ENCODE data around the gene XYLT1.
"Not testable (repeated sequence)": the region's sequence is repeated elsewhere in the genome, so short reads cannot be mapped to it uniquely, and the experiment has no call there.

XYLT1 gene

DNA sequence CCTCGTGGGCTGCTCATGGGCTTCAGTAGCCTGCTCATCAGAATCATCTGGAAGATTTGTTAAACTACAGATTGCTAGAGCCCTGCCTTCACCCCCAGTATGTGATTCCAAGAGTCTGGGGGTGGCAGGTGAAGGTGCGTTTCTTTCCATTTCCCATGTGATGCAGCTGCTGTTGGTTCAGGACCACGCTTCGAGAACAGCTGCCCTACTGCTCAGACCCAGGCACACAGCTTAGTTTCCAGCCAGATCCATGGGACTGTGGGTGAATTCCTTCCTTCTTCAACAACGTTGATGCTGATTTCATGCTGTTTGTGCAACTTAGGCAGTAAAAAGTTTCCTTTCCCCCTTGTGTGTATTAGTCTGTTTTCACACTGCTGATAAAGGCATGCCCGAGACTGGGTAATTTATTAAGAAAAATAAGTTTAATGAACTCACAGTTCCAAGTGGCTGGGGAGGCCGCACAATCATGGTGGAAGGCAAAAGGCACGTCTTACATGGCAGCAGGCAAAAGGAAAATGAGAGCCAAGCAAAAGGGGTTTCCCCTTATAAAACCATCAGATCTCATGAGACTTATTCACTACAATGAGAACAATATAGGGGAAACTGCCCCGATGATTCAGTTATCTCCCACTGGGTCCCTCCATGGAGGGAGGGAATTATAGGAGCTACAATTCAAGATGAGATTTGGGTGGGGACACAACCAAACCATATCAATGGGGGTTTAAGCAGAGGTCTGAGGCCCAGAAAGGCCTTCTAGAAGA, 159.2 kb downstream of the XYLT1 start:
- DNase-seq (ENCODE audit: low read depth in 2 of 2), result no peak

DNA sequence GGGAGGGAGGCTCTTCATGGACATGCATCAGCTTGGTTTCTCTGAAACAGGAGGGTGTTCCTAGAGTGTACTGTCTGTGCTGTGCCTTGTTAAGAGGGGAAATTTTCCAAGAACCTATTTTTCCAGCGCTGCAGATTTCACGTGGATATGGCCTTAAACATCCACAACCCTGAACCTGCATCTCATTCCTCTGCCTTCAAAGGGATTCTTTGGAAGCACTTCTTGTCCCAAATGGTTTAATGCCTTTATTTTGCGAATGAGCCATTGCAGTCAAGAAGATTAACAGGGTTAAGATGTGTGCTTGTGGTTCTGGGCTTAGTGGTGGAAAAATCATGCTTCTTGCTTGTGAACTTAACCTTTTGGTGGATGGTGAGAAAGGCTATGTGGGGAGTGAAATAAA, 161.2 kb downstream of the XYLT1 start:
- DNase-seq (ENCODE audit: low read depth in 2 of 2), result no peak

DNA sequence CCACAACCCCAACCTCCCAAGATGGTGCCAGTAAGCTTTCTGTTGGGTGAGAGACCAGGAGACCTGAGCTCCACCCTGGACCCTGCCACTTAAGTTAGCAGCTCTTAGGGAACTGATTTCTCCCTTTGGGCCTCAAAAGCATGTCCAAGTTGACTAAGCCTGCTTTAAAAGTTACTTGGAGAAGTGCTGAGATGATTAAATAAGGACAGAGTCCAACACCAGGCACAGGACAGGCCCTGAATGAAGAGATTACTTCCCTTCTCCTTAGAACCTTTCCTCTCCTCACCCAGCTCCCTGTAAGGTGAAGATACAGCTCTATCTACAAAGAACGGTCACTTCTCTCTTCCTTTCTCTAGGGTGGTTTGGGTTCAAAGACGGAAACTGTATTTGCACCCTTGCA, 162.6 kb downstream of the XYLT1 start:
- no peak for DNase-seq (ENCODE audit: low read depth in 2 of 2)

DNA sequence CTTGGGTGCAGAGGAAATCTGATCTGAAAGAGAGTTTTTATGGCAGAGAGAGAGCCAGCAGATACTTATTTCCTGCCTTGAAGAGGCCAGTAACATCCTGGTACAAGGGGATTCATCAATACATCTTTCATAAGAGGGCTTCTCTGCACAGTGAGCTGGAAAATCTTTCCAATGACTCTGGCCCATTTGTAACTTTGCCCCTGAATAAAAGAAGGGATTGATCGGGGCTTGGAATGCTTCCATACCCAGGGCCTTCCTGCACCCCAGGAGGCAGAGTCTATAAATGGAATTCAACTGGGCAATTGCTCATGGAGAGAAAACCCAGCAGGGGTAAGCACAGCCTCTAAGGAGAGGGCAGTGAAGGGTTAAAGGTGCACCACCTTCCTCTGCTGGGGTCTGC, 163.3 kb downstream of the XYLT1 start:
- DNase-seq (ENCODE audit: low read depth in 2 of 2), result no peak

DNA sequence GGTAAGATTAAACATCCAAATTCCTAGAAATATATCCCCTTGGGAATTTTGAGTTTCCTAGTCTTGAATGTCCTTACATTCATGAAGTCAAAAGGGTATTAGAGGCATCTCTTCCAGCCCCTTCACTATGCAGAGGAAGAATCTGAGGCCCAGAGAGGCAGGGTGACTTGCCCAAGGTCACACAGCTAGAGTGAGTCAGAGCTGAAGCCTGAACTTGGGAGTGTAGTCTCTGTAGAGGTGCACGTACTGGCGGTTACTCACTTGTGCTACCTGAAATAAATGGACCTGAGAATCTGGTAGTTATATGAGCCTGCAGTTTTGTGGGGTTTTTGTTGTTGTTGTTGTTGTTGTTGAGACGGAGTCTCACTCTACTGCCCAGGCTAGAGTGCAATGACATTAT, 164.0 kb downstream of the XYLT1 start:
- DNase-seq (ENCODE audit: low read depth in 2 of 2), result no peak

DNA sequence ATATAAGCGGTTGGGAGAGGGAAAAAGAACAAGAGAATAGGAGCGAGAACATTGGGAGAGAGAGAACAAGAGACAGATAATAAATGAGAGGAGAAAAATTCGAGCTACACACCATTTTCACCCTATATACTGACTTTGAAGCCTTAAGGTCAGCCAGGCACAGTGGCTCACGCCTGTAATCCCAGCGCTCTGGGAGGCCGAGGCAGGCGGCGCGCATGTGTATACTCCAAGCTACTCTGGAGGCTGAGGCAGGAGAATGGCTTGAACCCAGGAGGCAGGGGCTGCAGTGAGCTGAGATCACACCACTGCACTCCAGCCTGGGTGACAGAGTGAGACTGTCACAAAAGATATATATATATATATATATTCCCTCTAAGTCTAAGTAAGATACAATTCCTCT, 164.5 kb downstream of the XYLT1 start:
- DNase-seq (ENCODE audit: low read depth in 2 of 2), result not testable (repeated sequence)

DNA sequence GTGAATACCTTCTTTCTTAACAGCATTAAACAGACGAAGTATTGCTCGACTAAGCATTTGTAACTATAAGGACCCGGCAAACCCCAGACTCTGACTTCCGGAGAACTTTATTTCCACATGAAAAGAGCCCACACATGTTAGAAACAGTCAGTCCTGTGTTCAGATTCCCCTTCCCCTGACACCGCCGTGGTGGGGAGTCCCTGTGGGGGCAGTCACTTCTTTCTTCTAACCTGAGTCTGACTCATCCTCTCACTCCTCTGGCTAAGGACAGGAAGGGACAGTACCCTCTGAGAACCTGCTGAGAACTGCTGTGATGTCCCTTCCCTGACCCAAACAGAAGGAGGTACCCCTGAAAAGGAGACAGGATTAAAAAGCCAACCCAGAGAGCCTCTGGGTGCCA, 165.1 kb downstream of the XYLT1 start:
- DNase-seq (ENCODE audit: low read depth in 2 of 2), result no peak

DNA sequence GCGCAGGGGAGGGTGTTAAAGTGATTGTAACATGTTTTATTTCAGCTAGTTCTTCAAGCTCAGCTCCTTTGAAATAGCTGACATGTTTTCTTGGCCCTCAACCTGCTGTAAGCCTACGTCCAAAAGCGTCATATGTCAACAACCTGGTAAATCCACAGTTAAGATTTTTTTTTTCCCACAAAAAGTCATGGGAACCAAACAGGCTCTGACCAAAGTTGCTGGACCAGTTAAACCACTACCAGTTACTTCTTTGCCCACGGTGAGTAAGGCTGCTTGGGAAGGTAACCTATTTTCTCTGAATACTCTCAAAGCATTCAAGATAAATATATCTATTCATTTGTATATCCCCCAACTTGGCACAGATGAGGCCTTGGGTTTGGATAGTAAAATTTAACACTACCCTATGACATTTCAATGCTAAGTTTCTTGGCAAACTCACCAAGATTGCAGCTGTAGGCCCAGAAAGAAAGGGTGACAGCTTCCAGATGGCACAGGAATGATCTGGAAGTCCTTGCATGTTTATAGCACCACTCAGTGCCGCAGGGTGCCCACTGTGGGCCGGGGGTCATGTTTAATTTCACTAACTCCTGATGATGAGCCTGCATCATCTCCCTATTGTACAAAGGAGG, 166.2 kb downstream of the XYLT1 start:
- DNase-seq (ENCODE audit: low read depth in 2 of 2), result no peak

DNA sequence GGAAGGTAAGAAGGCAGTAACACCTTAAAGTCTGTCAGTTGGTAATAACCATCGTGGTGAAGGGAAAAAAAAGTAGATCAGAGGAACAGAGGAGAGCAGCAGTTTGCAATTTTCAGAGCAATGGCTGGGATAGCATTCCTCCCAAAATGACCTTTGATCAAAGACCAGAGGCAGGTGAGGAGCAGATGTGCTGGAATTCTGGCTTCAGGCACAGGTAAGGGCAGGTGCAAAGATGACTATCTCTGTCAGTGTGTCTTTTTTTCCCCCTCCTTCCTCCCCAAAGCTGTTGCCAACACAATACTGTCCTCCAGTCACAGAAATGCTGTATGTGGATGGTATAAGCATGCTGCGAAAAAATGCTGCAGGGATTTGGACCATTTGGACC, 166.7 kb downstream of the XYLT1 start:
- no peak for DNase-seq (ENCODE audit: low read depth in 2 of 2)

DNA sequence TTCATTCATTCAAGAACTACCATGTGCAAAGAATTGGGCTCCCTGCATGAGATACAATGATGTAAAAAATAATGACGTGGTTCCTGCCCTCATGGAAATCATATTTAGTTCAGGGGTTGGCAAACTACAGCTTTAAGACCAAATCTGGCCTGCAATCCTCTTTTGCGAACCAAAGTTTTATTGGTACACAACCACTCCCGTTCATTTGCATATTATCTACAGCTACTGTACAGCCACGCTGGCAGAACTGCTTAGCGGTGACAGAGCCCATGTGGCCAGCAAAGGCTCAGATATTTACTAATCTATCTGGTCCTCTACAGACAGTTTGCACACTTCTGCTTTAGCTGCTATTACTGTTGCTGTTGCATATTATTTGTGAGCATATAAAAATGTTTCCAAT, 167.7 kb downstream of the XYLT1 start:
- DNase-seq (ENCODE audit: low read depth in 2 of 2), result no peak

DNA sequence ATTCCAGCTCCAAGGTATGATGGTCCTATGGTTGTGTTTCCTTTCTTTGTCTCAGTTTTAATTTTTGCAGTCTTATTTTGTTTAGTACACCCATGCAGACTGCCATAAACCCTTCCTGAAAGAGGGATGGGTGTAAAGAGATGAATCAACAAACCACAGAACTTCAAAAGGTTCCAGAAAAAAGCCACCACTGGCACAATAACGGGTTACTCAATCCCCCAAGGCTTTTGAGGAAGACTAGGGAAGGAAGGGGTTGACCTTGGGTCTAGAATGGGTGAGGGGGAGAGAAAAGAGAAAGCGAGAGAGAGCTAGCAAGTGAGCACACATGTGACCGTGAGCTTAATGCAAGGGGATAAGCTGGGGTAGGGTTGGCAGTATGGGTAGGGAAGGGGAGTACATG, 168.1 kb downstream of the XYLT1 start:
- no peak for DNase-seq (ENCODE audit: low read depth in 2 of 2)

DNA sequence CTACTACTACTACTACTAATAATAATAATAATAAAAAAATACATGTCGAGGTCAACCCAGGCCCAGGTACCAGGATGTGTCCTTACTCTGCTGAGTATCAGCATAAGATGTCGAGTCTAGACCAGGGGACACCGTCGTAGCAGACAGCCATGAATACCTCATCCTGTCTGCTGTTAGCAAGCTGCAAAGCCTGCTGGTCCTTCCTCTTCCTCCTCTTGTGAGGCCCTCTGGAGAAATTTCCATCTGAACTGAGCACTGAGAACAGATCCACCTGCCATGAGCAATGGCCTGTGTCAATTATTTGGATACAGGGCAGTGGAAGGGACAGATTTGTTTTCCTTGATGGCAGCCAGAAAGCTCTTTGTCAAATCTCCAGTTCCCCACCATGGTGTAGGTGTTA, 168.5 kb downstream of the XYLT1 start:
- DNase-seq (ENCODE audit: low read depth in 2 of 2), result no peak

DNA sequence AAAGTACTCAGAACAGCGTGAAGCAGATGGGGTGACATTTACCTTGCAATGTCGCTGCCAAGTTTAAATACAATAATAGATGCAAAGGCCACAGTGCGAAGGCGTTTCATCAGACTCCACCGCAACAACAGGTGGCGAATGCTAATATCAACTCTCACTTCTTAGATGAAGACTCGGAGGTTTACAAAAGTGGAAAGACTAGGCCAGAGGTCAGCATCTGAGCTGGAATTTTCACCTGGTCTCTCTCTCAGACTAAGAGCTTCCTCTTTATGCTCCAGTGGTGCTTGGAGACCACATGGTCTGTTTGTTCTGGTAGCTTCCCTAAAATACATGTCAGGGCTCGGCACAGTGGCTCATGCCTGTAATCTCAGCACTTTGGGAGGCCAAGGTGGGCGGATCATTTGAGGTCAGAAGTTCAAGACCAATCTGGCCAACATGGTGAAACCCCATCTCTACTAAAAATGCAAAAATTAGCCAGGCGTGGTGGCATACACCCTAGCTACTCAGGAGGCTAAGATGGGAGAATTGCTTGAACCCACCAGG, 169.1 kb downstream of the XYLT1 start:
- DNase-seq (ENCODE audit: low read depth in 2 of 2), result no peak

DNA sequence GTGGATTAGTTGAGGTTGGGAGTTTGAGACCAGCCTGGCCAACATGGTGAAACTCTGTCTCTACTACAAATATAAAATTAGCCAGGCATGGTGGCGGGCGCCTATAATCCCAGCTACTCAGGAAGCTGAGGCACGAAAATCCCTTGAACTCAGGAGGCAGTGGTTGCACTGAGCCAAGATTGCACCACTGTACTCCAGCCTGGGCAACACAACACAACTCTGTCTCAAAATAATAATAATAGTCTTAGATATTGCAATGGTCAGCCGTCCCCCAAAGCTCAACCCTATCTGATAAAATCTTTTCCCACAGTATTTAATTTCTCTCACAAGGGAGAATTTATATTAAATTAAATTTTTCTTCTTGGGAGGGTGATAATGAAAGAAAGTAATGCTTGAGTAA, 169.6 kb downstream of the XYLT1 start:
- DNase-seq (ENCODE audit: low read depth in 2 of 2), result no peak

DNA sequence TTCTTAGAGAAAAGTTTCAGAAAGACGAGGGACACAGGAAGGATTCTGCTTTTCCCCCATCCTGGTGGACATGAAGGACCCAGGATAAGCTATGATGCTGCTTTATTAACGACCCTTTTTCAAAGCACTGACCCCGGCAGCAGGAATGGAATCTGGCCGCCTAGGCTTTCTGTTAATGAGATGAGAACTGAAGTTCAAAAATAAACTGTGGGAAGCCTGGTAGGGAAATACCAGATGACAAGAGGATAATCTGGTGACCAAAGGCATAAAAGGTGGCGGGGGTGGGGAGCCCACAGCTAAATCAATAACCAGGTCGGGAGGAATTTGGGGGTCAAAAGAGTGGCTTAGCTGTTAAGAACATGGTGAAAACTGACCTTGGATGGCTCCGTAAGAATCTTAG, 171.0 kb downstream of the XYLT1 start:
- no peak for DNase-seq (ENCODE audit: low read depth in 2 of 2)

DNA sequence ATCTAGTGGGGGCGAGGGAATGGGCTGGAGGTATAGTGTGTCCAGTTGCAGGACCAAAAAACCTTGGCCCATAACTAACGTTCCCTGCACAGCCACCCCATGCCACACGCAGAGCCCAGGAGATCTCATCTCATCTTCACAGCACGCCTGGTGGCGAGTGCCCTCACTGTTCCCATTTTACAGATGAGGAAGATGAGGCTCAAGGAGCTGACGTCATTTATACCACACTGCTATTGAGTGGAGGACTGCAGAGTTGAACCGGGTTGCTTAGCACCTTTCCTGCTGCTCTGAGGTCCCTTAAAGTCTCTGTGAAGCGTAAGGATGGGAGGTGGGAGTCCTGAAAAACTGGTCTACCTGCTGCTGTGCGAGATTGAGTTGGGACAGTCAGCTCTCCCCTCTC, 172.5 kb downstream of the XYLT1 start:
- no peak for DNase-seq (ENCODE audit: low read depth in 2 of 2)

DNA sequence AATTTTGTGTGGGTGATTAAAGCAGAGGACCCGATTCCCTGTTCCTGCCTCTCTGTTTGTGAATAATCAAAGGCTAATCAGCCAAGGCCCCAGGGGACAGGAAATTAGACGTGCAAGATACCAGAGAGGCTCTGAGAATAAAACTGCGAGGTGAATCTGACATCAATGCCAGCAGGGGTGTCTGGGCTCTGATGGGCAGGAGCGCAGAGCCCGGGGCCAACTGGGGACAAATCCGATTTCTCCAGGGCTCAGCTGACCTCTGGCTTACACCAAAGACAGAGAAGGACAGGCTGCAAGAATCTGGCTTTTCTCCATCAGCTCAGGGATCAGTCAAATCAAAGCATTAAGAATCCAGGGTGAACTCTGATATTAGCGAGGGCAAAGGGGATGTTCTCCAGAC, 174.3 kb downstream of the XYLT1 start:
- no peak for DNase-seq (ENCODE audit: low read depth in 2 of 2)

DNA sequence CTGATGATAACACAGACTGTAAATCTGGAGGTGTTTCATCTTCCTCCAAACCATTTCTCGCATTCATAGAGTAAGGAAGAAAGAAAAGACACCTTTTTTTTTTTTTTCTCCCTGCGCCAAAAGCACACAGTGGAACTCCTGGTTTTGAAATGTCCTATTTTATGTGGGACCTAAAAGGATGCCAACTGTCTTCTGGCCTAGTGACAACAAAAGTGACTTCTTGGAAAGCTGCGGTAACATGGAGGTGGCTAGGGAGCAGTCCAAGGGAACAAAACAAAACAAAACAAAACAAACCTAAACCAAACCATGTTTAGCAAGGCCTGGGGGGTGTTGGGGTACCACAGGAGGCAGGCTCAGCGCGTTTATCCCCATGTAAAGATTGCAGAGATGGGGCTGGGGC, 174.8 kb downstream of the XYLT1 start:
- DNase-seq (ENCODE audit: low read depth in 2 of 2), result no peak

DNA sequence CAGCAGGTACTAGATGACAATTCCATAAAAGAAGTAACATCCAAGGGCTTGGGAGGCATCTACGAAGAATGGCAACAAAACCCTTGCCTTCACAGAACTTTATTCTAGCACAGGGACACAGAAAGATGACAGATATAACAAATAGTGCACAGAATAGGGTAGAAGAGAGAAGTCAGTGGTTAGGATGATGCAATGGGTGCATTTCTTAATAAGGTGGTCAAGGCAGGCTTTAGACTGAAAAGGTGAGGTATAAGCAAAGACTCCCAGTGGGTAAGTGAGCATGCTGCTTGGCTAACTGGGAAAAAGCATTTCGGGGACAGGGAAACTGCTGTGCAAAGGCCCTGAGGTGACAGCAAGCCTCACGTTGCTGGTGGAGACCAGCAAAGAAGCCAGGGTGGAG, 175.9 kb downstream of the XYLT1 start:
- no peak for DNase-seq (ENCODE audit: low read depth in 2 of 2)

DNA sequence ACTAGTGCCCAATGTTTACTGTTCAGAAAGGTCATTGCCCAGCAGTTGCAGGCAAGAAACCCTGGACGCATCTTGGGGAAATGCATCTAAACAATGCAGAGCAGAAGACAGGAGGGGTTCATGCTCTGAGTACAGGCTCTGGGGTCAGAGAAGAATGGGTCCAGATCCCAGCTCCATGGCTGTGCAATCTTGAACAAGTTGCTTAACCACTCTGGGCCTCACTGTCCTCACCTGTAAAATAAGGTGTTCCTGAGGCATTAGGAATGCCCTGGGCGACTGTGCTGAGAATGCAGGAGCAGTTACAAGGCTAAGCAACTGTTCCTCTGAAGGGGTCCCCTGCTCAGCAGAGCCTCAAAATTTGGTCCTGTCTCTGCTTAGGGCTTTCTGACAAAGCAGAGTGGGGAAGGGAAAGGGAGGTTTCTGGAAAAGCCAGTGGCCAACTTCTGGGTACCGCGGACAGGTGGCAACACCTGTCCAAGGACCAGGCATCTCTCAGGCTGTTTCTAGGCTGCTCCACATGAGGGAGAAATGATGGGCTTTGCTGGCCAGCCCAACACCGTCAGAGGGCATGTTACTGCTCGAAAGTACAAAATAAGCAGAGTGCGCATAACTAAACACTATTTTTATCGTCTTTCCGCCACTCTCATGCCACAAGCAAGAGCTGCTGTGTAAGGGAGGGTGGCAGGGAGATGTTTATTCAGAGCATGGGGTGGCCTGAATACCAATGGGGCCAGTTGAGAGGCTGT, 176.8 kb downstream of the XYLT1 start:
- DNase-seq (ENCODE audit: low read depth in 2 of 2), result no peak

DNA sequence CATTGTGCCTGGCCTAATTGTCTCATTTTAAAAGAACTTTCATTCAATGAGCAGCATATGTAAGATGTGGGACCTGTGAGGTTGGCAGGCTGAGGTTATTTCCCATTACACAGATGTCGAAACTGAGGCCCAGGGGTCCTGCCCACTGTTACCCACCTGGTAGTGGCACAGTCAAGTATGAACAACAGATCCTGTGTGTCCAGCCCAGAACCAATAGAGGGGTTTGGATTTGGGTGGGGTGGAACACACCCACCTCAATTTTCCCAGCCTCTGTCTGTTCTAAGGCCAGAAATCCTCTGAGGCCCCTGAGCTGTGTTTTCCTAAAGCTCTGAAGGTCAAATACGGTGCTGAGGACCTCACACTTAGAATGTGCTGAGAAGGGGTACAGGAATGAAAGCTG, 179.5 kb downstream of the XYLT1 start:
- no peak for DNase-seq (ENCODE audit: low read depth in 2 of 2)

DNA sequence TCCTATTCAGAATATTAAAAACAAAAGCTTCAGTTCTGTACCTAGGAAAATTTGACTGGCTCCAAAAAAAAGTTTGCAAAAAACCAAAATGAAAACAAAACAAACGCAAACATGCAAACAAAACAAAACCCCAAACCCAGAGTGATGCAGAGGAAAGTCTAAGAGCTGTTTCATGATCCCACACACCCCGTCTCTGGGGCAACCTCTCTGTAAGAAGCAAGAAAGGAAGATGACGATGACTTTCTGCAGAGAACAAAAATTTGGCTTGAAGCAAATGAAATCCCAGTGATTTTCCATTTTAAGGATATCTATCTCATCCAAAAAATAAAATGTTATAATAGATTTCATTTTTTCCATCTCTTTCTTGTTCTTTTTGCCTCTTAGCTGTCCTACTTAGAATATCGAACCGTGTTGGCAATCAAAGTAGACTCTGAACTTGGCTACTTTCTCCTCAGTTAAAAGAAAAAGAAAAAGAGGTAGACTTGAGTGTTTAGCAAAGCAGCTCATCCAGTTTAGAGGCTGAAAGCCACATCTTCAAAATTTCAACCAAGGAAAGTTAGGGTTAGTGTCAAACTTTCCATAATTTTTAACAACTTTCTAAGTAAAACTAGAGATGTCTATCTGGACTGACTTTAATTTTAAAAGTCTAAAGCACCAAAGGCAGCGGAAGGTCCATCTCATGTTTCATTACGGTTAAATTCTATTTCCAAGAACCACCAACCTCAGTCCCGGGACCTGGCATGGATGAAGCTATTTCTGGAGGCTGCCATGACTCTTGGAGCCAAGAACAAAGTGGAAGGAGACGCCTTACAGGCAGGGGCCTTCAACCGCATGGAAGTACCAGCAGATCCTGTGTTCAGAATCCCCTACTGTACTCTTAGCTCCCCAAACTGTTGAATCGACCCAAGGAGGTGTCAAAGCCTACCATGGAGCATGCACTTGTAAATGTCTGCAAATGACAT, 180.8 kb downstream of the XYLT1 start:
- no peak for DNase-seq (ENCODE audit: low read depth in 2 of 2)

Measured in stimulated activated CD8-positive, alpha-beta memory T cell treated with anti-CD3 and anti-CD28 coated beads, Interleukin-15, amount 100 ng/mL, for 4 hours (primary cell).